ENCODE measurements around the gene GYPA. TPM values are rescaled to one million over a fixed set of nuclear protein-coding genes. Genes with fewer than 3 reads are reported as not detected.

Gene GYPA
- total and polyA plus RNA-seq, 2 of the 4 experiments (the other 2 are of a cell fraction), result not detected

DNA sequence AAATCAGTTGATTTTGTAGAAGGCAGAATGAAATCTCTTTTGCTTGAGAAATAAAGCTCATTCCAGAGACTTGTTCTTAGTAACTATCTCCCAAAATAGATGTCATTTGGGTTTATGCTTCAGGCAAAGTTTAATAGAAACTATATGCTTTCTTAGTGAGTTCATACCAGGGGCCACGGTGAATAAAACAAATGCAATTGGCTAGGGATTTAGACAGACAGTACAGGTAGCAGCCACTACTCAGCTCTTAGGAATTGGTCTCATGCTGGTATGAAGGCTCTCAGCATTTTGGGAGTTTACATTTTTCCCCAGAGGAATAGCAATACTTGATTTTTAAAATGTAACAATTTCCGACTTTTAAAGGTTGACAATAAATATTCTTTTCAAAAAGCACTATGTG, 27.0 kb downstream of the GYPA start:
- ChIA-PET POLR2A (ENCODE audit: unreplicated experiment) (no interaction called here), CTCF (no interaction called here)
- BruUV-seq (replicated peaks), result no TSS peak
- no peak overlapping the region for H2BK20ac ChIP-seq (ENCODE audit: low read depth, low read length)
- no peaks in the 10 kb centered on the region for H3K36me3 ChIP-seq (ENCODE audit: control insufficient read depth, insufficient read depth, low read length)
- H2AK9ac ChIP-seq (replicated peaks; ENCODE audit: low read depth, low read length, poor library complexity), result no peak overlapping the region
- no peak overlapping the region for H2AFZ ChIP-seq (replicated peaks; ENCODE audit: low read length, poor library complexity)
- H3K4me3 ChIP-seq (ENCODE audit: insufficient read depth, low read depth, low read length), result no peak overlapping the region
- no peaks in the 10 kb centered on the region for H3K9me3 ChIP-seq (ENCODE audit: control insufficient read depth, insufficient read depth, low read length)
- H3K9ac ChIP-seq (ENCODE audit: low read depth, low read length), result no peak overlapping the region
- H3K4ac ChIP-seq (ENCODE audit: low read depth, low read length), result no peak overlapping the region
- no peak overlapping the region for H2BK120ac ChIP-seq (ENCODE audit: low read depth, low read length)
- dilution Hi-C loops (cut with HindIII; ENCODE audit: low sequenced_read_pairs, unreplicated experiment), result no loop called here
- H3K4me2 ChIP-seq (ENCODE audit: low read depth, low read length), result no peak overlapping the region
- H3K14ac ChIP-seq (replicated peaks; ENCODE audit: low read depth, low read length), result no peak overlapping the region
- no peak overlapping the region for H3K18ac ChIP-seq (ENCODE audit: low read depth, low read length)
- no peak overlapping the region for H3K23ac ChIP-seq (ENCODE audit: low read depth, low read length)
- no peak overlapping the region for H4K8ac ChIP-seq (ENCODE audit: low read depth in 2 of 2, low read length in 2 of 2)
- no peaks in the 10 kb centered on the region for H3K79me1 ChIP-seq (ENCODE audit: low read depth in 1 of 2, low read length in 2 of 2)
- TF ChIP-seq CHD1 (IDR thresholded peaks at IDR 0.05; ENCODE audit: low read depth, low read length) (no peak), BHLHE40 (IDR thresholded peaks at IDR 0.05; ENCODE audit: low read depth, low read length) (no peak), FOS (IDR thresholded peaks at IDR 0.05; ENCODE audit: low read depth, low read length) (no peak), CEBPB (IDR thresholded peaks at IDR 0.05; ENCODE audit: low read depth, low read length) (no peak), RCOR1 (IDR thresholded peaks at IDR 0.05; ENCODE audit: insufficient replicate concordance, low read length) (no peak), POLR2A (IDR thresholded peaks at IDR 0.05; ENCODE audit: low read depth, low read length) (no peak), RFX5 (IDR thresholded peaks at IDR 0.05; ENCODE audit: low read depth, low read length) (no peak), RAD21 (IDR thresholded peaks at IDR 0.05; ENCODE audit: low read length) (no peak), NFE2L2 (IDR thresholded peaks at IDR 0.05; ENCODE audit: low read depth, low read length) (no peak), MAZ (IDR thresholded peaks at IDR 0.05; ENCODE audit: borderline replicate concordance, low read depth, low read length) (no peak), SMC3 (IDR thresholded peaks at IDR 0.05; ENCODE audit: low read depth, low read length) (no peak), MAFK (IDR thresholded peaks at IDR 0.05; ENCODE audit: low read depth, low read length) (no peak), MXI1 (IDR thresholded peaks at IDR 0.05; ENCODE audit: borderline replicate concordance, low read depth, low read length) (no peak)
- TF ChIP-seq, protein P1, sequence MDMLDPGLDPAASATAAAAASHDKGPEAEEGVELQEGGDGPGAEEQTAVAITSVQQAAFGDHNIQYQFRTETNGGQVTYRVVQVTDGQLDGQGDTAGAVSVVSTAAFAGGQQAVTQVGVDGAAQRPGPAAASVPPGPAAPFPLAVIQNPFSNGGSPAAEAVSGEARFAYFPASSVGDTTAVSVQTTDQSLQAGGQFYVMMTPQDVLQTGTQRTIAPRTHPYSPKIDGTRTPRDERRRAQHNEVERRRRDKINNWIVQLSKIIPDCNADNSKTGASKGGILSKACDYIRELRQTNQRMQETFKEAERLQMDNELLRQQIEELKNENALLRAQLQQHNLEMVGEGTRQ (IDR thresholded peaks at IDR 0.05; ENCODE audit: low read depth, low read length), result no peak
- TF ChIP-seq, protein P2, sequence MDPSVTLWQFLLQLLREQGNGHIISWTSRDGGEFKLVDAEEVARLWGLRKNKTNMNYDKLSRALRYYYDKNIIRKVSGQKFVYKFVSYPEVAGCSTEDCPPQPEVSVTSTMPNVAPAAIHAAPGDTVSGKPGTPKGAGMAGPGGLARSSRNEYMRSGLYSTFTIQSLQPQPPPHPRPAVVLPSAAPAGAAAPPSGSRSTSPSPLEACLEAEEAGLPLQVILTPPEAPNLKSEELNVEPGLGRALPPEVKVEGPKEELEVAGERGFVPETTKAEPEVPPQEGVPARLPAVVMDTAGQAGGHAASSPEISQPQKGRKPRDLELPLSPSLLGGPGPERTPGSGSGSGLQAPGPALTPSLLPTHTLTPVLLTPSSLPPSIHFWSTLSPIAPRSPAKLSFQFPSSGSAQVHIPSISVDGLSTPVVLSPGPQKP (IDR thresholded peaks at IDR 0.05; ENCODE audit: borderline replicate concordance, low read depth, low read length), result no peak
- TF ChIP-seq, protein P3, sequence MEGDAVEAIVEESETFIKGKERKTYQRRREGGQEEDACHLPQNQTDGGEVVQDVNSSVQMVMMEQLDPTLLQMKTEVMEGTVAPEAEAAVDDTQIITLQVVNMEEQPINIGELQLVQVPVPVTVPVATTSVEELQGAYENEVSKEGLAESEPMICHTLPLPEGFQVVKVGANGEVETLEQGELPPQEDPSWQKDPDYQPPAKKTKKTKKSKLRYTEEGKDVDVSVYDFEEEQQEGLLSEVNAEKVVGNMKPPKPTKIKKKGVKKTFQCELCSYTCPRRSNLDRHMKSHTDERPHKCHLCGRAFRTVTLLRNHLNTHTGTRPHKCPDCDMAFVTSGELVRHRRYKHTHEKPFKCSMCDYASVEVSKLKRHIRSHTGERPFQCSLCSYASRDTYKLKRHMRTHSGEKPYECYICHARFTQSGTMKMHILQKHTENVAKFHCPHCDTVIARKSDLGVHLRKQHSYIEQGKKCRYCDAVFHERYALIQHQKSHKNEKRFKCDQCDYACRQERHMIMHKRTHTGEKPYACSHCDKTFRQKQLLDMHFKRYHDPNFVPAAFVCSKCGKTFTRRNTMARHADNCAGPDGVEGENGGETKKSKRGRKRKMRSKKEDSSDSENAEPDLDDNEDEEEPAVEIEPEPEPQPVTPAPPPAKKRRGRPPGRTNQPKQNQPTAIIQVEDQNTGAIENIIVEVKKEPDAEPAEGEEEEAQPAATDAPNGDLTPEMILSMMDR (conservative IDR thresholded peaks at IDR 0.05; ENCODE audit: low read depth, low read length), result no peak
- H2BK5ac ChIP-seq (ENCODE audit: low read depth, low read length, poor library complexity, severe bottlenecking), result no peak overlapping the region
- in situ Hi-C loops (cut with MboI; ENCODE audit: low sequenced_read_pairs), result no loop called here
- H3K4me1 ChIP-seq (ENCODE audit: control insufficient read depth, insufficient read depth, low read length), result no peaks in the 10 kb centered on the region
- H3K27me3 ChIP-seq (ENCODE audit: control insufficient read depth, insufficient read depth, low read length), result no peaks in the 10 kb centered on the region
- H3K9me1 ChIP-seq (ENCODE audit: insufficient read depth, low read length), result no peaks in the 10 kb centered on the region
- no peak overlapping the region for H2BK15ac ChIP-seq (ENCODE audit: low read depth, low read length)
- H4K20me1 ChIP-seq (ENCODE audit: insufficient read depth, low read length), result no peaks in the 10 kb centered on the region
- H3K27ac ChIP-seq (ENCODE audit: insufficient read depth, low read length), result no peak overlapping the region
- DNase-seq (no peak), ATAC-seq (ENCODE audit: low read depth) (no peak)
- H4K5ac ChIP-seq (ENCODE audit: low read depth, low read length), result no peak overlapping the region
- no peak overlapping the region for H3K56ac ChIP-seq (ENCODE audit: extremely low read depth, insufficient read depth, low read length)
- H2AK5ac ChIP-seq (ENCODE audit: low read depth, low read length), result no peak overlapping the region
- H4K91ac ChIP-seq (ENCODE audit: insufficient read depth, low read depth, low read length), result no peak overlapping the region
- intact Hi-C loops (cut with micrococcal nuclease), result no loop called here
- no CpG with 5 or more reads among the region's 2 CpGs for WGBS, 2 experiments (ENCODE audit: extremely low coverage in 2 of 2, insufficient read length in 1 of 2)

Measured in IMR-90 (cell line).